Sigmoid colon (tissue), 7 donors: ENCODE results near the gene PPP1R14B. TPM values are rescaled to one million over a fixed set of nuclear protein-coding genes. Genes with fewer than 3 reads are reported as not detected.

Experiments used
- DNase-seq: peaks from one replicate; pipeline ENCODE4 v3.0.0-alpha.2; 2019
- H3K27ac ChIP-seq, 4 donors: fragments of 200-600 bp; sonication (generic); one replicate each; pipeline ENCODE4 v1.5.1; 2016 to 2019; ENCODE audit warnings: mild to moderate bottlenecking in 1 of 4
- H3K27me3 ChIP-seq, 3 donors: fragments of 200-600 bp; sonication (generic); one replicate each; pipeline ENCODE4 v1.5.1; 2019; ENCODE audit warnings: mild to moderate bottlenecking in 1 of 3
- H3K36me3 ChIP-seq, 4 donors: fragments of 200-600 bp; sonication (generic); one replicate each; pipeline ENCODE4 v1.5.1; 2016 to 2019
- H3K4me1 ChIP-seq, 4 donors: fragments of 200-600 bp; sonication (generic); one replicate each; pipeline ENCODE4 v1.5.1; 2017 to 2019
- H3K4me3 ChIP-seq, 4 donors: fragments of 200-600 bp; sonication (generic); one replicate each; pipeline ENCODE4 v1.5.1; 2017 to 2019; ENCODE audit warnings: mild to moderate bottlenecking in 2 of 4, moderate library complexity in 1 of 4
- H3K9me3 ChIP-seq, 4 donors: fragments of 200-600 bp in 3 of 4; sonication (generic) in 3 of 4; one replicate each; pipeline versions ENCODE4 v1.5.1 to v1.6.1; 2013 to 2019
- CTCF ChIP-seq, 4 experiments: fragments of 450-650 bp in 3 of 4; fragments of 200-600 bp in 1 of 4; IDR thresholded peaks; one replicate each; pipeline ENCODE4 v1.5.1; 2016 to 2019; ENCODE audit warnings: antibody characterized with exemption in 4 of 4, mild to moderate bottlenecking in 3 of 4, moderate library complexity in 2 of 4
- EP300 ChIP-seq, 4 donors: sonication (generic); formaldehyde crosslinking; IDR thresholded peaks; one replicate each; pipeline ENCODE4 v1.6.1; 2017; ENCODE audit warnings: antibody characterized with exemption in 4 of 4
- POLR2A ChIP-seq, 2 donors: fragments of 450-650 bp; IDR thresholded peaks; one replicate each; pipeline ENCODE4 v1.6.1; 2016; ENCODE audit warnings: antibody characterized with exemption in 2 of 2, mild to moderate bottlenecking in 2 of 2, moderate library complexity in 2 of 2
- POLR2AphosphoS5 ChIP-seq, 4 donors: sonication (generic); formaldehyde crosslinking; IDR thresholded peaks; one replicate each; pipeline ENCODE4 v1.6.1; 2017; ENCODE audit warnings: antibody characterized with exemption in 4 of 4
- WGBS, 2 donors: extraction: QIAGEN DNeasy Blood & Tissue Kit; methylation state at CpG; one replicate each; pipeline ENCODE4 v1.1.7; 2013; 5-methylcytosine and 5-hydroxymethylcytosine counted together
- intact Hi-C: fragments of 100-400 bp; cut with DNase I; formaldehyde crosslinking; loops from one replicate; pipeline ENCODE4 v1.15.1; 2023
- polyA plus RNA-seq, 3 donors: library from polyadenylated mRNA; stranded (reverse); fragments of 200-250 nt; gene quantifications; one replicate each; pipeline ENCODE4 v1.2.3, GENCODE V29; 2013
- total RNA-seq, 4 donors: library from RNA; depleted of rRNA; stranded (reverse); fragments of >200 nt; gene quantifications; one replicate each; pipeline ENCODE4 v1.1.0, GENCODE V29; 2016
- donor health status: healthy with polysubstance abuse.
- donor health status: Bipolar disorder and iron deficiency.
- donor health status: healthy.

PPP1R14B gene
- total and polyA plus RNA-seq, 7 donors = 31.8 to 159 (median 66.6) TPM

GRCh38 chr11:64231546-64231945 lies 15.2 kb downstream of the PPP1R14B start:
- no peaks in the 10 kb centered on the region for H3K9me3 ChIP-seq
- no peaks in the 10 kb centered on the region for H3K27me3 ChIP-seq
- 59 to 83% methylated on average over 7 of the region's 7 CpGs for WGBS, 2 donors
- no peak for TF ChIP-seq EP300 (IDR thresholded peaks at IDR 0.05)
- TF ChIP-seq POLR2A (IDR thresholded peaks at IDR 0.05) = no peak
- no peak for TF ChIP-seq POLR2AphosphoS5 (IDR thresholded peaks at IDR 0.05)
- TF ChIP-seq CTCF (IDR thresholded peaks at IDR 0.05) = no peak
- peaks cover 0 to 76% (median 61%) of the 10 kb centered on the region in 4 donors for H3K4me1 ChIP-seq
- no peak for DNase-seq
- intact Hi-C loops = no loop called here
- no peak overlapping the region for H3K4me3 ChIP-seq
- peak overlapping the region; percentile 95 to 98 (median 96) for H3K27ac ChIP-seq
- peaks cover 0 to under 1% (median 0%) of the 10 kb centered on the region in 4 donors for H3K36me3 ChIP-seq

GRCh38 chr11:64230985-64231365 lies 15.8 kb downstream of the PPP1R14B start:
- Histone ChIP-seq H3K9me3 (no peaks in the 10 kb centered on the region), H3K27ac (peak overlapping the region; percentile 95 to 98 (median 96)), H3K27me3 (no peaks in the 10 kb centered on the region), H3K4me1 (peaks cover 0 to 75% (median 61%) of the 10 kb centered on the region in 4 donors), H3K36me3 (no peaks in the 10 kb centered on the region), H3K4me3 (peak overlapping the region; percentile 57 to 82 (median 76))
- DNase-seq = no peak
- intact Hi-C loops = no loop called here
- 4 to 5% methylated on average over 8 of the region's 8 CpGs for WGBS, 2 donors
- TF ChIP-seq CTCF (IDR thresholded peaks at IDR 0.05) (no peak), EP300 (IDR thresholded peaks at IDR 0.05) (no peak), POLR2A (IDR thresholded peaks at IDR 0.05) (no peak), POLR2AphosphoS5 (IDR thresholded peaks at IDR 0.05) (no peak)

- DNase-seq = peak; percentile 96
- Histone ChIP-seq H3K27me3 (no peaks in the 10 kb centered on the region), H3K4me1 (peaks cover 0 to 72% (median 58%) of the 10 kb centered on the region in 4 donors)
These were observed 16.4 kb downstream of the PPP1R14B start, which contains the start of gene DNAJC4 for GRCh38 chr11:64230171-64230984. Gene DNAJC4 (plus strand): TSS chr11:64230548. CDS start chr11:64230855, 307 bp downstream.

GRCh38 chr11:64229744-64230170 lies 17.0 kb downstream of the PPP1R14B start:
- Histone ChIP-seq H3K27ac (peak overlapping the region; percentile 95 to 98 (median 96)), H3K9me3 (no peaks in the 10 kb centered on the region), H3K27me3 (no peaks in the 10 kb centered on the region), H3K36me3 (no peaks in the 10 kb centered on the region), H3K4me1 (peaks cover 0 to 74% (median 59%) of the 10 kb centered on the region in 4 donors), H3K4me3 (peak overlapping the region; percentile 57 to 82 (median 76))
- 38 to 50% methylated on average over 13 of the region's 13 CpGs for WGBS, 2 donors
- DNase-seq = no peak
- intact Hi-C loops = loop anchor here (5.0 kb wide), 1 partner anchor 42 kb away; the partner anchor contains the start of gene STIP1
- TF ChIP-seq POLR2A (IDR thresholded peaks at IDR 0.05) (no peak), CTCF (IDR thresholded peaks at IDR 0.05) (no peak), POLR2AphosphoS5 (IDR thresholded peaks at IDR 0.05) (no peak), EP300 (IDR thresholded peaks at IDR 0.05) (no peak)

More at GRCh38 chr11:64230171-64230984, 16.4 kb downstream of the PPP1R14B start, which contains the start of gene DNAJC4:
- Histone ChIP-seq H3K9me3 (no peaks in the 10 kb centered on the region), H3K27ac (peak within 1 kb of the TSS; percentile 95 to 98 (median 96)), H3K4me3 (peak within 1 kb of the TSS; percentile 57 to 82 (median 76)), H3K36me3 (no peaks in the 10 kb centered on the region)
- TF ChIP-seq POLR2AphosphoS5 (IDR thresholded peaks at IDR 0.05) (peak; percentile 63 to 76 (median 70)), POLR2A (IDR thresholded peaks at IDR 0.05) (peak; percentile 27 to 58), CTCF (IDR thresholded peaks at IDR 0.05) (no peak), EP300 (IDR thresholded peaks at IDR 0.05) (no peak)
- intact Hi-C loops = no loop called here
- WGBS, 2 donors = 0 to 1% methylated on average over 62 of the region's 62 CpGs
